Neural cell (in vitro differentiated cells): Measurements from ENCODE around the gene NKAIN4.

ENCODE experiments used
- CTCF ChIP-seq: fragments of 450-650 bp; IDR thresholded peaks from 2 replicates; pipeline ENCODE4 v1.5.1; 2014; ENCODE audit warnings: antibody characterized with exemption, mild to moderate bottlenecking, moderate library complexity; ENCODE audit not compliant: poor library complexity, severe bottlenecking
- EP300 ChIP-seq: fragments of 450-650 bp; conservative IDR thresholded peaks from 2 replicates; pipeline ENCODE4 v1.6.1; 2014; ENCODE audit warnings: antibody characterized with exemption, mild to moderate bottlenecking, moderate library complexity; ENCODE audit not compliant: poor library complexity, severe bottlenecking
- MXI1 ChIP-seq: fragments of 450-650 bp; conservative IDR thresholded peaks from 2 replicates; pipeline ENCODE4 v1.6.1; 2014; ENCODE audit warnings: antibody characterized with exemption, mild to moderate bottlenecking; ENCODE audit not compliant: poor library complexity, severe bottlenecking
- RAD21 ChIP-seq: fragments of 450-650 bp; conservative IDR thresholded peaks from 2 replicates; pipeline ENCODE4 v1.6.1; 2014; ENCODE audit warnings: antibody characterized with exemption, mild to moderate bottlenecking, moderate library complexity

DNA sequence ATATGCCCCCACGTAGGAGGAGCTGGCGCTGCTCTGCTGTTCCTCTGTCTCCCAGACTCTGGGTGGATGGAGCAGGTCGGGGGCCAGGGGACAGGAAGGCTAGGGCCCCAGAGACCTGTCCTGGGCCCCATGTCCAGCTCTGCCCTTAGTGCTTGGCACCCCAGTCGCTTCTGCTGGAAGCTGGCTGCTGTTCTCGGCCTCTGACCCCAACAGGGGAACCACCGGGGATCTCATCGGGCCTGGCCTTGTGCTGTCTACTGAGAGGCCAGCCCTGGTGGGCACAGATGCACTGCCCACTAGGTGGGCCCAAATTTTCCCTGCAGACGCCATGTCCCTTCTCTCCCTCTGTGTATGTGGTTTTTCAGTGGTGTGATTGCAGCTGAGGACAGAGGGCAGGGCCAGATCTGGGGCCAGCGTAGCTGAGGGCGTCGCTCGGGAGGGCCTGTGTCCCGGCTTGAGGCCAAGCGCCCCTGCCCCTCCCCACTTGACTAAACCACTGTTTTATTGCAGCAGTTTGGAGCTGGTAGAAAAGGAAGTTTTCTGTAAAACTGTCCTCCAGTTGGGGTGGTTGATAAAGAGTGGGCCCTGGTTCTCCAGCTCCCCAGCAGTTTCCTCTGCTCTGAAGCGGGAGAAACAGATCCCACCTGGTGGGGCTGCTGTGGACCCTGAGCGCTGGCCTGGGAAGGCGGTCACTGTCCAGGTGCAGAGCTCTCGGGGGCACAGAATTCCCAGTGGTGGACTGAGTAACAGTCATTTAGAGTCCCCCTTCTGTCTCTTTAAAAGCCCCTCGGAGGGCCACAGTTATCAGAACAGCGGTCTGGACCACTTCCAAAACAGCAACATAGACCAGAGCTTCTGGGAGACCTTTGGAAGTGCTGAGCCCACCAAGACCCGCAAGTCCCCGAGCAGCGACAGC lies 32.8 kb upstream of the NKAIN4 start:
- TF ChIP-seq CTCF = no peak
- no peak for TF ChIP-seq EP300
- TF ChIP-seq RAD21 = no peak
- TF ChIP-seq MXI1 = no peak
